WTC11 (cell line): Measurements from ENCODE around the gene VEZF1.

Source experiments
- CTCF ChIP-seq: fragments of 200-600 bp; IDR thresholded peaks from 2 replicates; pipeline ENCODE4 v1.8.0; 2022; ENCODE audit warnings: antibody characterized with exemption
- ESRRA ChIP-seq: sonication (generic); formaldehyde crosslinking; IDR thresholded peaks from 2 replicates; pipeline ENCODE4 v1.8.1; 2022; ENCODE audit warnings: mild to moderate bottlenecking, missing genetic modification reagents, borderline replicate concordance

- TF ChIP-seq ESRRA (CRISPR knock-in tag) (no peak), CTCF (no peak)
These were observed 32.3 kb upstream of the VEZF1 start for GRCh38 chr17:58020401-58020800.
